Fibroblast of lung (primary cell): ENCODE data around the gene CDH4. TPM values are rescaled to one million over a fixed set of nuclear protein-coding genes. Genes with fewer than 3 reads are reported as not detected.

Source experiments
- DNase-seq, 2 donors: peaks; one replicate each; pipeline versions ENCODE4 v3.0.0 to v3.0.0-alpha.2; 2010; ENCODE audit warnings: low read depth in 2 of 2
- H2AFZ ChIP-seq: 2 replicates; pipeline ENCODE4 v1.5.1; 2012; ENCODE audit warnings: low read length, control low read depth, inconsistent platforms
- H3K27ac ChIP-seq: 2 replicates; pipeline ENCODE4 v1.5.1; 2011; ENCODE audit warnings: low read length, control low read depth; ENCODE audit not compliant: insufficient read depth
- H3K27me3 ChIP-seq: 2 replicates; pipeline ENCODE4 v1.5.1; 2011; ENCODE audit warnings: mild to moderate bottlenecking, low read length; ENCODE audit not compliant: control insufficient read depth, insufficient read depth
- H3K36me3 ChIP-seq: 2 replicates; pipeline ENCODE4 v1.5.1; 2011; ENCODE audit warnings: low read length; ENCODE audit not compliant: control insufficient read depth, insufficient read depth
- H3K4me1 ChIP-seq: 2 replicates; pipeline ENCODE4 v1.5.1; 2011; ENCODE audit warnings: low read length; ENCODE audit not compliant: control insufficient read depth, insufficient read depth; ENCODE audit errors: extremely low read depth
- H3K4me2 ChIP-seq: 2 replicates; pipeline ENCODE4 v1.5.1; 2011; ENCODE audit warnings: low read length, control low read depth; ENCODE audit not compliant: insufficient read depth; ENCODE audit errors: extremely low read depth
- H3K4me3 ChIP-seq, 4 experiments: fragments of 200-600 bp in 1 of 4; sonication (generic) in 1 of 4; replicated peaks in 1 of 4; 2 replicates each; pipeline ENCODE4 v1.5.1; 2011 to 2016; ENCODE audit warnings: low read length in 4 of 4, low read depth in 3 of 4, mild to moderate bottlenecking in 3 of 4, control low read depth in 2 of 4, inconsistent platforms in 1 of 4, mixed read lengths in 1 of 4; ENCODE audit not compliant: insufficient read depth in 1 of 4; ENCODE audit errors: control extremely low read depth in 1 of 4
- H3K79me2 ChIP-seq: 2 replicates; pipeline ENCODE4 v1.5.1; 2012; ENCODE audit warnings: mild to moderate bottlenecking, low read length, inconsistent platforms; ENCODE audit not compliant: control insufficient read depth, insufficient read depth
- H3K9ac ChIP-seq: 2 replicates; pipeline ENCODE4 v1.5.1; 2011; ENCODE audit warnings: mild to moderate bottlenecking, low read length, control low read depth; ENCODE audit not compliant: insufficient read depth
- H3K9me3 ChIP-seq: 2 replicates; pipeline ENCODE4 v1.5.1; 2012; ENCODE audit warnings: low read depth, low read length; ENCODE audit not compliant: control insufficient read depth, insufficient read depth
- H4K20me1 ChIP-seq: 2 replicates; pipeline ENCODE4 v1.5.1; 2011; ENCODE audit warnings: low read length; ENCODE audit not compliant: control insufficient read depth, insufficient read depth; ENCODE audit errors: extremely low read depth
- CTCF ChIP-seq, 2 donors: IDR thresholded peaks in 1 of 2; conservative IDR thresholded peaks in 1 of 2; 1 replicate in 1 of 2; 2 replicates in 1 of 2; pipeline ENCODE4 v1.5.1; 2011 to 2012; ENCODE audit warnings: low read length in 2 of 2, control low read depth in 1 of 2, inconsistent platforms in 1 of 2, low read depth in 1 of 2, mild to moderate bottlenecking in 1 of 2
- EZH2 ChIP-seq: IDR thresholded peaks from 2 replicates; pipeline ENCODE4 v1.5.1; 2012; ENCODE audit warnings: low read length, control low read depth, mild to moderate bottlenecking; ENCODE audit errors: missing control alignments
- polyA plus RNA-seq, 2 donors: library from polyadenylated mRNA; depleted of rRNA in 1 of 2; stranded (reverse) in 1 of 2; unstranded in 1 of 2; fragments of >200 nt; gene quantifications; 2 replicates each; pipeline ENCODE4 v1.2.1, GENCODE V29; 2011 to 2012; ENCODE audit warnings: missing spikeins in 1 of 2
- total RNA-seq: library from RNA; depleted of rRNA; stranded (reverse); fragments of >200 nt; gene quantifications from 2 replicates; pipeline ENCODE4 v1.2.1, GENCODE V29; 2014

The CDH4 gene
- total and polyA plus RNA-seq, 2 donors (not counting 1 experiment from before 2014, with no cell fraction given) = 4.8 to 6.8 TPM

DNA sequence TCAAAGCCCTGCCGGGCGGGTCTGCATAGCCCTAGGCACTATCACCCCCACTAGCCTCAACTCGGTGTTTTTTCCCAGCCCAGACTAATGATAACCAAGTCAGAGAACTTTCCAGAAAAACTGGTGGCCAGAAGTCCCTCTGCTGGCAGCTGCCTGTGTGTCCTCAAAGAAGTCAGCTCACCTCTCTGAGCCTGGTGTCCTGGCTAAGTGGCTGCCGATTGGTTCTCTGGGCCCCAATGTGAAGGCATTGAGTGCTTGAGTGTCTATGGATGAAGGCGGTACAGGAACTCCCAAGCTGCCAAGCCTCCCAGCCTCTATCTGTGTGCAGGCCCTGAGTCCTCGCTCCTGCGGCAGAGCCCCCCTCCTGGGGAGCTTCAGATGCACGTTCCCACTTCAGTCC is 458.0 kb downstream of the CDH4 start:
- no peaks in the 10 kb centered on the region for H3K79me2 ChIP-seq
- no peaks in the 10 kb centered on the region for H3K4me1 ChIP-seq
- H4K20me1 ChIP-seq = no peaks in the 10 kb centered on the region
- no peak overlapping the region for H2AFZ ChIP-seq
- H3K36me3 ChIP-seq = no peaks in the 10 kb centered on the region
- H3K27ac ChIP-seq = no peak overlapping the region
- no peak for DNase-seq
- H3K9me3 ChIP-seq = no peaks in the 10 kb centered on the region
- H3K4me2 ChIP-seq = no peak overlapping the region
- no peak overlapping the region for H3K9ac ChIP-seq
- no peak overlapping the region for H3K4me3 ChIP-seq
- TF ChIP-seq CTCF (conservative IDR thresholded peaks at IDR 0.05 in 1 of 2, IDR thresholded peaks at IDR 0.05 in 1 of 2; ENCODE audit: low read depth in 1 of 2, low read length in 2 of 2) (no peak), EZH2 (no peak)
- H3K27me3 ChIP-seq = peaks cover 4% of the 10 kb centered on the region

DNA sequence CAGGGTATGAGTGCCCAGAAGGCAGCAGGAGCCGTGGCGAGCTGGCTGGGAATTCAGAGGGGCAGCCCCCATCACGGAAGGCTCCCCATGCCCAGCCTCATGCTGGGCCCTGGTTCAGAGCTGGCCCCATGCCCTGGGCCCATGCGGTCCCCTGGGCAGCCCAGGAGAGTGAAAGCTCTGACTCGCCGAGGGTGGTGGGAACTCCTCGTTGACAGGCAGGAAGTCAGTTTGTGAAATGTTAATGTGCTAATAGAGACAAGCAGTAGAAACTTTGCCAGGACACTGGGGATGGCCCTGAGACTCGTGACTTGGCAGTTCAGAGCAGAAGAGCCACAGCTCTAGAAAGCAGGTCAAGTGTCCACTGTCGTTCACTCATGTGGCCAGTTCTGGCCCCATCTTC is 460.6 kb downstream of the CDH4 start:
- Histone ChIP-seq H4K20me1 (no peaks in the 10 kb centered on the region), H3K9me3 (no peaks in the 10 kb centered on the region), H3K36me3 (no peaks in the 10 kb centered on the region), H3K27ac (no peak overlapping the region), H3K27me3 (no peaks in the 10 kb centered on the region), H3K4me2 (no peak overlapping the region), H2AFZ (no peak overlapping the region), H3K4me3 (no peak overlapping the region), H3K4me1 (no peaks in the 10 kb centered on the region), H3K79me2 (no peaks in the 10 kb centered on the region), H3K9ac (no peak overlapping the region)
- TF ChIP-seq EZH2 (no peak), CTCF (conservative IDR thresholded peaks at IDR 0.05 in 1 of 2, IDR thresholded peaks at IDR 0.05 in 1 of 2; ENCODE audit: low read depth in 1 of 2, low read length in 2 of 2) (no peak)
- DNase-seq = no peak

DNA sequence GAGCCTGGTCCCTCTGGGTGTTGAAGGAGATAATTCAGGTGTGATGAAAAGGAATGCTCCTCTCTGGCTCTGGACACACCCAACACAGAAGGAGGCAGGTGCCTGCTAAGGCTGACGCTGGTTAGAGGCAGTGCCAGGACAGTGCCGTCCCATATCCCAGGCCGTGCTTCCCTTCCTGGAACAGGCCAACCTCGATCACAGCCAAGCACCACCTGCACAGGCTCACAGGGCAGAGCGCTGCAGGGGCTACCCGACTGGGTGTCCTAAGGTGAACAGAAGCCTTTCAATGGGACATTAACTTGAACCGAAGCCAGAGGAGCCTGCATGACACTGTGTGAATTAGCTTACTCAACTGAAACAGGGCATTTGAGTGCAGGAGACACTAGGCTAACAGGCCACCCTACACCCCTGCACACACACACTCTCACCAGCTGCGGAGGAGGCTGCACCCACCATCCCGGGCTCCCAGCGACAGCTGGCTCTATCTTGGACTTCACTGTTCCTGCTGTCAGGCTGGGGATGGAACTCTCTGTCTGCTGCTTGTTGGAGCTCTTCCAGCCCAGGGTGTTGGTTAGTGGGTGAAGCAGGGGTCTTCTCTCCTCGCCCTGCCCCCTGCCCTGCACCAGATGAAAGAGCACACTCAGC is 466.4 kb downstream of the CDH4 start:
- H3K27me3 ChIP-seq = no peaks in the 10 kb centered on the region

More for the DNA sequence above, 466.4 kb downstream of the CDH4 start:
- Histone ChIP-seq H2AFZ (no peak overlapping the region), H3K4me2 (no peak overlapping the region), H3K4me1 (no peaks in the 10 kb centered on the region), H3K27ac (no peak overlapping the region), H3K9ac (no peak overlapping the region), H3K79me2 (no peaks in the 10 kb centered on the region), H4K20me1 (no peaks in the 10 kb centered on the region), H3K9me3 (no peaks in the 10 kb centered on the region), H3K4me3 (no peak overlapping the region), H3K36me3 (no peaks in the 10 kb centered on the region)
- no peak for DNase-seq
- TF ChIP-seq EZH2 = no peak
- TF ChIP-seq CTCF (conservative IDR thresholded peaks at IDR 0.05 in 1 of 2, IDR thresholded peaks at IDR 0.05 in 1 of 2; ENCODE audit: low read depth in 1 of 2, low read length in 2 of 2) = no peak
